ENCODE measurements around the gene POPDC2.

POPDC2 gene

GRCh38 chr3:119647843-119648575 lies 12.4 kb downstream of the POPDC2 start:
- no peak overlapping the region for H3K4me2 ChIP-seq (ENCODE audit: low read length)
- H3K27ac ChIP-seq: peak overlapping the region; percentile 82
- no peak overlapping the region for H3K9ac ChIP-seq
- H3K4me3 ChIP-seq (ENCODE audit: low read depth, low read length): no peak overlapping the region
- H3K27me3 ChIP-seq (ENCODE audit: control insufficient read depth, insufficient read depth, low read length): no peaks in the 10 kb centered on the region
- TF ChIP-seq CTCF (IDR thresholded peaks at IDR 0.05): no peak
- no peaks in the 10 kb centered on the region for H3K79me2 ChIP-seq
- peaks cover 20% of the 10 kb centered on the region for H3K4me1 ChIP-seq
- no peaks in the 10 kb centered on the region for H3K36me3 ChIP-seq (ENCODE audit: control insufficient read depth, insufficient read depth, low read length)
- H3K9me3 ChIP-seq (ENCODE audit: control insufficient read depth, low read length): no peaks in the 10 kb centered on the region
- H2AFZ ChIP-seq: peak overlapping the region; percentile 65

GRCh38 chr3:119647171-119647570 lies 13.2 kb downstream of the POPDC2 start:
- Histone ChIP-seq H3K27me3 (ENCODE audit: control insufficient read depth, insufficient read depth, low read length) (no peaks in the 10 kb centered on the region), H3K9ac (no peak overlapping the region), H3K36me3 (ENCODE audit: control insufficient read depth, insufficient read depth, low read length) (no peaks in the 10 kb centered on the region), H3K4me1 (peaks cover 20% of the 10 kb centered on the region), H3K4me3 (ENCODE audit: low read depth, low read length) (no peak overlapping the region), H3K9me3 (ENCODE audit: control insufficient read depth, low read length) (no peaks in the 10 kb centered on the region), H3K79me2 (no peaks in the 10 kb centered on the region), H3K27ac (peak overlapping the region; percentile 82), H3K4me2 (ENCODE audit: low read length) (no peak overlapping the region), H2AFZ (peak overlapping the region; percentile 65)
- TF ChIP-seq CTCF (IDR thresholded peaks at IDR 0.05): no peak

- Histone ChIP-seq H3K4me3 (ENCODE audit: low read depth, low read length) (no peak overlapping the region), H3K27ac (peak overlapping the region; percentile 82), H2AFZ (no peak overlapping the region), H3K9ac (no peak overlapping the region), H3K36me3 (ENCODE audit: control insufficient read depth, insufficient read depth, low read length) (no peaks in the 10 kb centered on the region), H3K9me3 (ENCODE audit: control insufficient read depth, low read length) (no peaks in the 10 kb centered on the region), H3K27me3 (ENCODE audit: control insufficient read depth, insufficient read depth, low read length) (no peaks in the 10 kb centered on the region), H3K4me1 (peaks cover 20% of the 10 kb centered on the region), H3K79me2 (no peaks in the 10 kb centered on the region), H3K4me2 (ENCODE audit: low read length) (no peak overlapping the region)
- TF ChIP-seq CTCF (IDR thresholded peaks at IDR 0.05): no peak
Measured at GRCh38 chr3:119645813-119646212, 14.6 kb downstream of the POPDC2 start.

- no peak overlapping the region for H3K4me3 ChIP-seq (ENCODE audit: low read depth, low read length)
- H3K79me2 ChIP-seq: no peaks in the 10 kb centered on the region
- no peak overlapping the region for H3K9ac ChIP-seq
- H3K27ac ChIP-seq: no peak overlapping the region
- H3K4me1 ChIP-seq: peaks cover 20% of the 10 kb centered on the region
- H3K9me3 ChIP-seq (ENCODE audit: control insufficient read depth, low read length): no peaks in the 10 kb centered on the region
- no peaks in the 10 kb centered on the region for H3K36me3 ChIP-seq (ENCODE audit: control insufficient read depth, insufficient read depth, low read length)
- no peak overlapping the region for H3K4me2 ChIP-seq (ENCODE audit: low read length)
- no peak for TF ChIP-seq CTCF (IDR thresholded peaks at IDR 0.05)
- H2AFZ ChIP-seq: no peak overlapping the region
- H3K27me3 ChIP-seq (ENCODE audit: control insufficient read depth, insufficient read depth, low read length): no peaks in the 10 kb centered on the region
Measured at GRCh38 chr3:119644481-119644880, 15.9 kb downstream of the POPDC2 start.

- TF ChIP-seq CTCF (IDR thresholded peaks at IDR 0.05): no peak
- Histone ChIP-seq H3K9me3 (ENCODE audit: control insufficient read depth, low read length) (no peaks in the 10 kb centered on the region), H2AFZ (no peak overlapping the region), H3K36me3 (ENCODE audit: control insufficient read depth, insufficient read depth, low read length) (no peaks in the 10 kb centered on the region), H3K27me3 (ENCODE audit: control insufficient read depth, insufficient read depth, low read length) (no peaks in the 10 kb centered on the region), H3K4me2 (ENCODE audit: low read length) (no peak overlapping the region), H3K4me3 (ENCODE audit: low read depth, low read length) (no peak overlapping the region), H3K27ac (no peak overlapping the region), H3K79me2 (no peaks in the 10 kb centered on the region), H3K9ac (no peak overlapping the region), H3K4me1 (peaks cover 29% of the 10 kb centered on the region)
Measured at GRCh38 chr3:119643528-119643927, 16.9 kb downstream of the POPDC2 start.

Data from parathyroid adenoma (tissue), 2 donors.